ENCODE measurements around the gene TRPC1. TPM values are rescaled to one million over a fixed set of nuclear protein-coding genes. Genes with fewer than 3 reads are reported as not detected.

TRPC1 gene
- total RNA-seq, 4 donors from 2014 or later, result 0.75 to 11.7 (median 4.6) TPM

DNA sequence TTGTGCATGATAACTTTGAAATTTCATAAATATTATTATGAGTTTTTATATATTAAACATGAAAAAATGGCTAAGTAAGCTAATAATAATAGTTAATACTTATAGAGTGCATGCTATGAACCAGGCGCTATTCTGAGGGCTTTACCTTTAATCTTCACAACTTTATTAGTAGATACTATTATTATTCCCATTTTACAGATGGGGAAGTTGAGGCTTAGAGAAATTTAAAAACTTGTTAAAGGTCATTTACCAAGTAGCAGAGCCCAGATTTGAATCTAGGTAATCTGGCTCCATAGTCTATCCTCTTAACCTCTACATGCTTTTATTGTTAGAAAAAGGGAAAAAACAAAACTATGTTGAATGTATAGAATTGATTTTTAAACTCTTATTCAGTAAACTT, 60.4 kb downstream of the TRPC1 start:
- H3K36me3 ChIP-seq, result no peaks in the 10 kb centered on the region
- H3K4me1 ChIP-seq, result peaks cover 0 to under 1% (median 0%) of the 10 kb centered on the region in 4 donors
- no peaks in the 10 kb centered on the region for H3K27me3 ChIP-seq
- no peak for DNase-seq
- H3K27ac ChIP-seq, result no peak overlapping the region
- in situ Hi-C loops (cut with MboI; ENCODE audit: low pct_ligation_motif_present in 1 of 4, low pct_unique_long_range_greater_than_20kb in 1 of 4, low sequenced_read_pairs in 3 of 4), result no loop called here
- intact Hi-C loops (cut with DNase I; ENCODE audit: low total_unique reads), result no loop called here
- 33 to 60% methylated on average over 1 of the region's 1 CpG for WGBS, 2 donors (ENCODE audit: low coverage in 1 of 2)
- no peaks in the 10 kb centered on the region for H3K9me3 ChIP-seq
- no peak overlapping the region for H3K4me3 ChIP-seq
- no peak for TF ChIP-seq EP300 (IDR thresholded peaks at IDR 0.05; ENCODE audit: low read depth)
- TF ChIP-seq POLR2A (IDR thresholded peaks at IDR 0.05), result no peak
- TF ChIP-seq CTCF (IDR thresholded peaks at IDR 0.05), result no peak
- TF ChIP-seq POLR2AphosphoS5 (IDR thresholded peaks at IDR 0.05), result no peak

DNA sequence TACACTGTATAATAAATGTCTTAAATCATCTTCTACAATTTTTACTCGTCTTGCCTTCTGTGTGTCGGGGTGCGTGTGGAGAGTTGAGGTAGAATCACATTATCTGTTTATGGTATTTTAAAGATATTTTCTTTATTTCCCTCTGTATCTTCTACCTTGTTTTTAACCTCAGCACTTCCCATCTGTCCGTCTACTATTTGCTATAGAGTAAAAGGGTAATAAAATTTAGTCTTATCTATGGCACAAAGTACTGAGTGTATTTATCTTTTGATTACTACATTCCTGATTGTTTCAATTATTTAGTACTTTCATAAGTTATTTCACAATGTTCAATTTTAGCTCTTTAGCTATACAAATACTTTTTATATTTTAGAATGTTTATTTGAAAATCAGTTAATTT, 62.2 kb downstream of the TRPC1 start:
- Histone ChIP-seq H3K27me3 (no peaks in the 10 kb centered on the region), H3K4me3 (no peak overlapping the region), H3K4me1 (no peaks in the 10 kb centered on the region), H3K36me3 (no peaks in the 10 kb centered on the region), H3K27ac (no peak overlapping the region), H3K9me3 (no peaks in the 10 kb centered on the region)
- 52 to 63% methylated on average over 4 of the region's 4 CpGs for WGBS, 2 donors (ENCODE audit: low coverage in 1 of 2)
- in situ Hi-C loops (cut with MboI; ENCODE audit: low pct_ligation_motif_present in 1 of 4, low pct_unique_long_range_greater_than_20kb in 1 of 4, low sequenced_read_pairs in 3 of 4) (no loop called here), intact Hi-C loops (cut with DNase I; ENCODE audit: low total_unique reads) (no loop called here)
- TF ChIP-seq CTCF (IDR thresholded peaks at IDR 0.05) (no peak), EP300 (IDR thresholded peaks at IDR 0.05; ENCODE audit: low read depth) (no peak), POLR2AphosphoS5 (IDR thresholded peaks at IDR 0.05) (no peak), POLR2A (IDR thresholded peaks at IDR 0.05) (no peak)
- no peak for DNase-seq

DNA sequence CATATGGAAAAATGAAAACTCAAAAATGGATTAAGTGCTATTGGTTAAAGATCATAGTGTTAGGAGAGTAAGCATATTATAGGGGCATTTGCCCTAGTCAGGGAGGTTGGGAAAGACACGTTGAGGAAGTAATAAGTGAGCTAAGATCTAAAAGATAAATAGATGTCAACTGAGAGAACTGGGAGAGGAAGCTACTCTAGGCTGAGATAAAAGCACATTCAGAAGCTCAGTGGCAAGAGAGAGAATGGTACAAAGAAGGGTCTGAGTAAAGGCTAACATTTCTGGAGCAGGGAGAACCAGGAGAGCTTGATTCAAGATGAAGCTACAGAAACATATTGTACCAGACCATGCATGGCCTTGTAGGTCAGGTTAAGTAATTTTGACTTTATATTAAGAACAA, 63.9 kb downstream of the TRPC1 start:
- no peaks in the 10 kb centered on the region for H3K9me3 ChIP-seq
- DNase-seq, result no peak
- H3K27me3 ChIP-seq, result no peaks in the 10 kb centered on the region
- no peak overlapping the region for H3K4me3 ChIP-seq
- H3K4me1 ChIP-seq, result no peaks in the 10 kb centered on the region
- H3K36me3 ChIP-seq, result no peaks in the 10 kb centered on the region
- no peak overlapping the region for H3K27ac ChIP-seq
- TF ChIP-seq CTCF (IDR thresholded peaks at IDR 0.05), result no peak
- in situ Hi-C loops (cut with MboI; ENCODE audit: low pct_ligation_motif_present in 1 of 4, low pct_unique_long_range_greater_than_20kb in 1 of 4, low sequenced_read_pairs in 3 of 4), result no loop called here
- WGBS, 2 donors (ENCODE audit: low coverage in 1 of 2), result 20 to 46% methylated on average over 1 of the region's 1 CpG
- intact Hi-C loops (cut with DNase I; ENCODE audit: low total_unique reads), result no loop called here

- WGBS, 2 donors (ENCODE audit: low coverage in 1 of 2), result 84 to 89% methylated on average over 1 to 4 of the region's 4 CpGs
- Histone ChIP-seq H3K4me1 (no peaks in the 10 kb centered on the region), H3K27me3 (no peaks in the 10 kb centered on the region), H3K4me3 (no peak overlapping the region), H3K36me3 (no peaks in the 10 kb centered on the region), H3K9me3 (no peaks in the 10 kb centered on the region), H3K27ac (no peak overlapping the region)
- in situ Hi-C loops (cut with MboI; ENCODE audit: low pct_ligation_motif_present in 1 of 4, low pct_unique_long_range_greater_than_20kb in 1 of 4, low sequenced_read_pairs in 3 of 4) (no loop called here), intact Hi-C loops (cut with DNase I; ENCODE audit: low total_unique reads) (no loop called here)
- no peak for DNase-seq
- TF ChIP-seq CTCF (IDR thresholded peaks at IDR 0.05) (no peak), POLR2AphosphoS5 (IDR thresholded peaks at IDR 0.05) (no peak), POLR2A (IDR thresholded peaks at IDR 0.05) (no peak), EP300 (IDR thresholded peaks at IDR 0.05; ENCODE audit: low read depth) (no peak)
Measured at GRCh38 chr3:142794508-142794907, 70.7 kb downstream of the TRPC1 start.
